Prostate gland (tissue), 2 donors: ENCODE measurements around the gene EPO. TPM values are rescaled to one million over a fixed set of nuclear protein-coding genes. Genes with fewer than 3 reads are reported as not detected.

Source experiments
- DNase-seq: peaks from one replicate; pipeline ENCODE4 v3.0.0-alpha.2; 2019; ENCODE audit warnings: low spot score
- H3K27ac ChIP-seq, 2 donors: fragments of 200-600 bp; sonication (generic); 2 replicates each; pipeline ENCODE4 v1.5.1; 2017 to 2019
- H3K27me3 ChIP-seq: fragments of 200-600 bp; sonication (generic); replicated peaks from 2 replicates; pipeline ENCODE4 v1.5.1; 2019; ENCODE audit not compliant: insufficient read depth
- H3K36me3 ChIP-seq, 2 donors: fragments of 200-600 bp; sonication (generic); 1 replicate in 1 of 2; 2 replicates in 1 of 2; pipeline versions ENCODE4 v1.5.1 to v1.8.1; 2017 to 2019
- H3K4me1 ChIP-seq: fragments of 200-600 bp; sonication (generic); replicated peaks from 2 replicates; pipeline ENCODE4 v1.5.1; 2019
- H3K4me3 ChIP-seq, 2 donors: fragments of 200-600 bp; sonication (generic); 2 replicates each; pipeline ENCODE4 v1.5.1; 2017 to 2019
- H3K9me3 ChIP-seq: fragments of 200-600 bp; sonication (generic); 2 replicates; pipeline ENCODE4 v1.5.1; 2017
- POLR2A ChIP-seq: fragments of 450-650 bp; IDR thresholded peaks from one replicate; pipeline ENCODE4 v1.6.1; 2016; ENCODE audit warnings: antibody characterized with exemption, mild to moderate bottlenecking
- POLR2AphosphoS5 ChIP-seq: sonication (generic); formaldehyde crosslinking; IDR thresholded peaks from one replicate; pipeline ENCODE4 v1.6.1; 2017; ENCODE audit warnings: antibody characterized with exemption
- WGBS: methylation state at CpG from one replicate; pipeline ENCODE4 v1.1.5; 2018; 5-methylcytosine and 5-hydroxymethylcytosine counted together
- intact Hi-C: fragments of 100-400 bp; cut with DNase I; formaldehyde crosslinking; loops from one replicate; pipeline ENCODE4 v1.14.2; 2022
- total RNA-seq, 2 donors: library from RNA; depleted of rRNA; stranded (reverse); fragments of >200 nt; gene quantifications; one replicate each; pipeline ENCODE4 v1.1.0, GENCODE V29; 2016
- TF ChIP-seq, protein P1 (sequence below), 4 experiments: fragments of 200-600 bp in 2 of 4; fragments of 450-650 bp in 2 of 4; sonication (generic) in 2 of 4; IDR thresholded peaks; 1 replicate in 3 of 4; 2 replicates in 1 of 4; pipeline ENCODE4 v1.5.1; 2016 to 2019; ENCODE audit warnings: antibody characterized with exemption in 4 of 4, mild to moderate bottlenecking in 2 of 4, moderate library complexity in 2 of 4

Gene EPO
- total RNA-seq, 2 donors from 2014 or later, result 1.6 TPM; not detected in 1

DNA sequence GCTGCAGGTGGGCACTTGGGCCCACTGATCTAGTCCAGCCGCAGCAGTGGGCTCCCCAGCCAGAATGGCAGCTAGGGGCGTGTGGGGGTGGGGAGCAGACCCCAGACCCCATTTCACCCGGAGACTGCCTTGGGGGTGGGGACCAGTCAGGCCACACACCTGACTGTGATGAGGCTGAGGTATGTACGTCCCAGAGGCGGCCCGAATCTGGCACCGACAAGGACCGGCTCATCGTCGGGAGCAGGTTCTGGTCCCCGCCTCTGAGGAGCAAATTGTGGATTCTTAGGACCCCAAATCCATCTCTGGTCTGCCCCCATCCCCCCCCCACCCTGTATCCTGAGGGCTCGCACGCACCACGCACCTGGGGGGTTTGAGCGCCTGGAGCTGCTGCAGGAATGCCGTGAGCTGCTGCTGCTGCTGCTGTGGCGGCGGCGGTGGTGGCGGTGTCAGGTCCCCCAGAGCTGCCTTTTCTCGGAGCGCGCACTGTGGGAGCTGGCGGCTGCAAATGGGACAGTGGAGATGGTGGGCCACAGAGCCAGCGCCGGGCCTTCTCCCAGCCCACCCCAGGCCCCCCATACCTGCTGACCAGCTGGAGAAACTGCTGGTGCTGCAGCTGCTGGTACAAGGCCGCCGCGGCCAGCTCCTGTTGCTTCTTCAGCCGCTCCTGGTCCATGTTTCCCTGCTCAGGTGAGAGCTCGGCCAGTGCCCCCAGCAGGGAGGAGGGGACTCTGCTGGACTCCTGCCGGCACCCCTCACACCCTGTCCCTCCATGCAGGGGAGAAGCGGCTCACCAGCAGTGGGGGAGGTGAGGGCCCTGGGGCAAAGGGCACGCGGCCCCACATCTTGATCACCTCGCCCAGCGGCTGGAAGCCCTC is 36.4 kb upstream of the EPO start:
- no peaks in the 10 kb centered on the region for H3K27me3 ChIP-seq
- intact Hi-C loops, result no loop called here
- no peak overlapping the region for H3K27ac ChIP-seq
- H3K4me1 ChIP-seq, result peaks cover 9% of the 10 kb centered on the region
- DNase-seq, result no peak
- WGBS, result 93% methylated on average over 36 of the region's 37 CpGs
- H3K9me3 ChIP-seq, result no peaks in the 10 kb centered on the region
- peaks cover 29 to 70% of the 10 kb centered on the region in 2 donors for H3K36me3 ChIP-seq
- TF ChIP-seq POLR2A (no peak), POLR2AphosphoS5 (no peak)
- TF ChIP-seq, protein P1, sequence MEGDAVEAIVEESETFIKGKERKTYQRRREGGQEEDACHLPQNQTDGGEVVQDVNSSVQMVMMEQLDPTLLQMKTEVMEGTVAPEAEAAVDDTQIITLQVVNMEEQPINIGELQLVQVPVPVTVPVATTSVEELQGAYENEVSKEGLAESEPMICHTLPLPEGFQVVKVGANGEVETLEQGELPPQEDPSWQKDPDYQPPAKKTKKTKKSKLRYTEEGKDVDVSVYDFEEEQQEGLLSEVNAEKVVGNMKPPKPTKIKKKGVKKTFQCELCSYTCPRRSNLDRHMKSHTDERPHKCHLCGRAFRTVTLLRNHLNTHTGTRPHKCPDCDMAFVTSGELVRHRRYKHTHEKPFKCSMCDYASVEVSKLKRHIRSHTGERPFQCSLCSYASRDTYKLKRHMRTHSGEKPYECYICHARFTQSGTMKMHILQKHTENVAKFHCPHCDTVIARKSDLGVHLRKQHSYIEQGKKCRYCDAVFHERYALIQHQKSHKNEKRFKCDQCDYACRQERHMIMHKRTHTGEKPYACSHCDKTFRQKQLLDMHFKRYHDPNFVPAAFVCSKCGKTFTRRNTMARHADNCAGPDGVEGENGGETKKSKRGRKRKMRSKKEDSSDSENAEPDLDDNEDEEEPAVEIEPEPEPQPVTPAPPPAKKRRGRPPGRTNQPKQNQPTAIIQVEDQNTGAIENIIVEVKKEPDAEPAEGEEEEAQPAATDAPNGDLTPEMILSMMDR (IDR thresholded peaks at IDR 0.05), result no peak
- no peak overlapping the region for H3K4me3 ChIP-seq

DNA sequence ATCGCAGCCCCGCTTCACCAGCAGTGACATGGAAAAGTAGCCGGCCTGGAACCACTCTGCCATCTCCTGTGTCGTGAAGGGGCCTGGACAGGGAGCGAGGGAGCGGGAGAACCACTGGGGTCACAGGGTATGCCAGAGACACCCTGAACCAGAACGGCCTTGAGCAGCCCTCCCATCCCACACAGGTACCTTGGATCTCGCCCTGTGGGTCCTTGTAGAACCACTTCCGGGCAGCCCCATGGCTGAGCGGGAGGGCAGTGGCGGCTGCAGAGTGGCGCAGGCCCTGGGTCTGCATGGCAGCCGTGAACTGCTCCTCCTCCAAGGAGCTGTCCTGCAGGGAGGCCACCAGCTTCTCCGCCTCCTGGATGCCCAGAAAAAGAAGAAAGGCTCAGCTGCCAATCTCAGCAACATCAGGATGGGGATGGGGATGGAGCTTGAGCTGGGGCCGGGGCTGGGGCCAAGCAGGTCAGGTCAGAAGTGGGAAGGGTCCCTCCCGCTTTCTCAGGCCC is 35.7 kb upstream of the EPO start:
- intact Hi-C loops, result no loop called here
- TF ChIP-seq POLR2A (no peak), POLR2AphosphoS5 (no peak)
- TF ChIP-seq, protein P1 (IDR thresholded peaks at IDR 0.05), result no peak
- Histone ChIP-seq H3K9me3 (no peaks in the 10 kb centered on the region), H3K36me3 (peaks cover 29 to 70% of the 10 kb centered on the region in 2 donors), H3K27me3 (no peaks in the 10 kb centered on the region), H3K4me1 (peaks cover 3% of the 10 kb centered on the region), H3K27ac (no peak overlapping the region), H3K4me3 (no peak overlapping the region)
- no peak for DNase-seq
- WGBS, result 90% methylated on average over 14 of the region's 16 CpGs

DNA sequence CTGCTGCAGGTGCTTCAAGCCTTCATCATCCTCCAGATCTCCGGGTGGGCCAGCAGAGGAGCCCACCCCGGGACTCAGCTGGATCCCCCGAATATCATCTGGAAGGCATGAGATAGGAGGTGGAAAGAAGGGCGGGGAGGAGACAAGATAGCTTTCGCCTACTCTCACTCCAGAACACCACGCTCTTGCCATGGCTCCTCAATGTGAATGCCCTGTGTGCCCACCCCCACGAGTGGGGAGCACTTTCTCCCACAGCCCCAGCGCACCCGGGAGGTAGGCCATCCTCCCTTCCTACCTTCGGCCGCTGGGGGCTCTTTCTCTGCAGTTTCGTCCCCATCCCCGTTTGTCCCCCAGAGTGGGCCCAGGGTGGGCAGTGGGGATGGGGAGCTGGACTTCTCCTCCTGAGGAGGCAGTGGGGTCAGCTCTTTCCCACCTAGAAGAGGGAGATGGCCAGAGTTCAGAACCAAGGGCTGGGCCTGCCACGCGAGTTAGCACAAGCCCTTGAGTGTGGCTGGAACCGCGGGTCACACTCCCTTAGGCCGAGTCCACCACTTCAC is 35.1 kb upstream of the EPO start:
- WGBS, result 88% methylated on average over 18 of the region's 18 CpGs
- Histone ChIP-seq H3K4me1 (no peaks in the 10 kb centered on the region), H3K4me3 (no peak overlapping the region), H3K27me3 (no peaks in the 10 kb centered on the region), H3K36me3 (peaks cover 29 to 70% of the 10 kb centered on the region in 2 donors), H3K9me3 (no peaks in the 10 kb centered on the region), H3K27ac (no peak overlapping the region)
- no peak for DNase-seq
- intact Hi-C loops, result no loop called here
- TF ChIP-seq POLR2A (no peak), POLR2AphosphoS5 (no peak)
- TF ChIP-seq, protein P1 (IDR thresholded peaks at IDR 0.05), result no peak

DNA sequence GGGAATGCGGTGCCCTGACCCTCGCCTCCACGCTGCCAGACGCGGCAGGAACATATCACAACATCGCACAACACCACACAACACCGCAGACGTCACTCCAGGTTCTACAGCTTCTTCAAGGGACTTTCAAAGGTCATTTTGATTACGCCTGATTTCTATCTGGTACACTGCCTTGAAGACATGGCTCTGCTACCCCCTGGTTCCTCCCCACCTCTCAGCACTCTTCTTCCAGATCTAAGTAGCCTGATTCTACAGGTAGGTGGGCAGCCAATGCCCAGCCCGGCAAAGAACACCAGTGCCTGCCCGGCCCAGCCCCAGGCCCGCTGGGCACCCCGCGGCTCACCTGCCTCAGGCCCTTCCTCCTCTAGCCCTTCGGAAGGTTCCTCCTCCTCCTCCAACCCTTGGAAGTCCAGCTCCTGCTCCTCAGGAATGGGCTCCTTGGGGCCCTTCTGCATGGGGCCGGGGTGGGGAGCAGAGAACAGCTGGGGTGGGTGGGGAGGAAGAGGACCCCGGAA is 34.6 kb upstream of the EPO start:
- H3K9me3 ChIP-seq, result no peaks in the 10 kb centered on the region
- TF ChIP-seq POLR2A (no peak), POLR2AphosphoS5 (no peak)
- H3K27me3 ChIP-seq, result no peaks in the 10 kb centered on the region
- intact Hi-C loops, result no loop called here
- DNase-seq, result no peak
- H3K4me1 ChIP-seq, result no peaks in the 10 kb centered on the region
- no peak overlapping the region for H3K4me3 ChIP-seq
- 94% methylated on average over 17 of the region's 17 CpGs for WGBS
- no peak overlapping the region for H3K27ac ChIP-seq
- peaks cover 29 to 70% of the 10 kb centered on the region in 2 donors for H3K36me3 ChIP-seq

DNA sequence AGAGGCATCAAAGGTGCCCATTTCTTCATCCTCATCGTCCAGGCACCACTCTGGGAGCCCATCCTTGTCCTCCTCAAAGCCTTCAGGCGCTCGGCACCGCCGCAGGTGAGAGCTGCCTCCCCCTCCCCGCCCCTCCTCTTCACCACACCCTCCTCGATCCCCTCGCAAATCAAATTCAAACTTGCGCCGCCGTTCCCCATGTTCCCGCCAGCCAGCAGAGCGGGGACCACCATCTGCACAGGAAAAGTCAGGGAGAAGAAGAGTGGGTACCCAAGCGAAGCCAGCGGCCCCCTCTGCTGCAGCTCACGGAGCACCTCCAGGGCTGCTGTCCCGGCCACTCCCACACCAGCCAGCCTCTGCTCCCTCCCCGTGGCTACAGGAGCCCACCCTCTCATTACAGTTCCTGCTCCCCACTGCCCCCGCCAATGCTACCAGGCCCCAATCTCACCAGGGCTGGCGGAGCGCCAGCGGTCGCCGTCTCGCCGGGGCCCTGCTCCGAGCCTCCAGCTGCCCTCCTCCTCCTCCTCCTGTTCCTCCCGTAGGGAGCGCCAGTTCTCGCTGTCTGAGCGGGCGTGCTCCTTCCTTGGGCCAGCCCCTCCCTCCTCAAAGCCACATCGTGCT is 34.0 kb upstream of the EPO start:
- no peak for DNase-seq
- intact Hi-C loops, result no loop called here
- no peaks in the 10 kb centered on the region for H3K27me3 ChIP-seq
- peaks cover 5% of the 10 kb centered on the region for H3K4me1 ChIP-seq
- H3K4me3 ChIP-seq, result no peak overlapping the region
- no peak overlapping the region for H3K27ac ChIP-seq
- peaks cover 29 to 70% of the 10 kb centered on the region in 2 donors for H3K36me3 ChIP-seq
- WGBS, result 72% methylated on average over 33 of the region's 33 CpGs
- TF ChIP-seq POLR2A (no peak), POLR2AphosphoS5 (no peak)
- TF ChIP-seq, protein P1 (IDR thresholded peaks at IDR 0.05), result no peak
- no peaks in the 10 kb centered on the region for H3K9me3 ChIP-seq
